Uterus (tissue), 2 donors: ENCODE measurements around the gene DOP1B.

Source experiments
- CTCF ChIP-seq, 4 experiments: fragments of 200-600 bp in 2 of 4; fragments of 450-650 bp in 2 of 4; sonication (generic) in 2 of 4; IDR thresholded peaks; one replicate each; pipeline ENCODE4 v1.5.1; 2016 to 2019; ENCODE audit warnings: antibody characterized with exemption in 4 of 4, mild to moderate bottlenecking in 2 of 4, moderate library complexity in 1 of 4
- POLR2A ChIP-seq, 2 donors: fragments of 450-650 bp; IDR thresholded peaks; one replicate each; pipeline ENCODE4 v1.6.1; 2016; ENCODE audit warnings: antibody characterized with exemption in 2 of 2, mild to moderate bottlenecking in 1 of 2, moderate library complexity in 1 of 2

- no peak for TF ChIP-seq CTCF (IDR thresholded peaks at IDR 0.05)
- TF ChIP-seq POLR2A (IDR thresholded peaks at IDR 0.05), result no peak
These were observed 28.9 kb downstream of the DOP1B start for GRCh38 chr21:36185523-36185922.
